Spinal cord (tissue), 10 donors: Measurements from ENCODE around the gene NCKAP5. TPM values are rescaled to one million over a fixed set of nuclear protein-coding genes. Genes with fewer than 3 reads are reported as not detected.

ENCODE experiments used
- DNase-seq, 6 donors: peaks; one replicate each; pipeline versions ENCODE4 v3.0.0 to v3.0.0-alpha.2; 2013 to 2015; ENCODE audit warnings: low spot score in 6 of 6, low read depth in 4 of 6
- H3K27ac ChIP-seq: one replicate; pipeline ENCODE4 v1.5.1; 2013; ENCODE audit warnings: low read depth, low read length, control low read depth
- H3K27me3 ChIP-seq: one replicate; pipeline ENCODE4 v1.6.1; 2013; ENCODE audit warnings: low read length; ENCODE audit not compliant: control insufficient read depth, insufficient read depth
- H3K36me3 ChIP-seq: one replicate; pipeline ENCODE4 v1.6.1; 2013; ENCODE audit warnings: low read length; ENCODE audit not compliant: control insufficient read depth, insufficient read depth
- H3K4me1 ChIP-seq: one replicate; pipeline ENCODE4 v1.6.1; 2013; ENCODE audit warnings: low read length; ENCODE audit not compliant: control insufficient read depth, insufficient read depth
- H3K4me3 ChIP-seq: one replicate; pipeline ENCODE4 v1.5.1; 2013; ENCODE audit warnings: low read depth, low read length, control low read depth
- H3K9me3 ChIP-seq: one replicate; pipeline ENCODE4 v1.6.1; 2013; ENCODE audit warnings: low read length; ENCODE audit not compliant: control insufficient read depth, insufficient read depth
- WGBS: methylation state at CpG from one replicate; pipeline ENCODE4 v1.1.5; 2013; ENCODE audit warnings: missing lambda C conversion rate; ENCODE audit not compliant: insufficient coverage; 5-methylcytosine and 5-hydroxymethylcytosine counted together
- polyA plus RNA-seq, 2 donors: library from polyadenylated mRNA; unstranded; fragments of 120-200 nt; gene quantifications; one replicate each; pipeline ENCODE4 v1.2.1, GENCODE V29; 2013; ENCODE audit not compliant: insufficient read length in 2 of 2
- total RNA-seq, 2 donors: library from RNA; depleted of rRNA in 1 of 2; stranded (reverse); fragments of 120-200 nt in 1 of 2; fragments of >200 nt in 1 of 2; gene quantifications; one replicate each; pipeline versions ENCODE4 v1.2.3 to v1.2.4, GENCODE V29; 2013 to 2014
- donor health status: healthy.

Gene NCKAP5
- total and polyA plus RNA-seq, 4 donors, result 8.9 to 17.7 (median 11.6) TPM

DNA sequence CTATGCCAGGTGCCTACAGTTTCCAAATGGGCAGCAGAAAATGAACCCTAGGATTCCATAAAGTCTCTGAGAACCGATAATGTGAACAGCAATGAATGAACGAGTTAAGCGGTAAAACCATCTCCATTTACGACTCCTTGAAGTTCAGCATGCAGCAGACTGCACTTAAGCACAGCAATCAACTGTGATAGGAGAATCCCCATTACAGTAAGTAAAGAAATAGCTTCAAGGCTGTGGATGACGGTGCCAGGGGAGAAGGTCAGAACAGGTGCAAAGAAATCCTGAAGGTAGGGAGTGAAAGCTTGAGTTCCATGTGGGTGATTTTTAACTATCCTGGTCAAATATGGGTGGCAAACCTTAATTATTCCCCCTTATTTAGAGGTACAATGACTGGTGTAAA is 444.4 kb downstream of the NCKAP5 start:
- H3K9me3 ChIP-seq, result no peaks in the 10 kb centered on the region
- peaks cover 2% of the 10 kb centered on the region for H3K36me3 ChIP-seq
- peak in 1 of 6 donors; percentile 75 for DNase-seq
- no peak overlapping the region for H3K27ac ChIP-seq
- no peaks in the 10 kb centered on the region for H3K4me1 ChIP-seq
- 67% methylated on average over 1 of the region's 5 CpGs for WGBS
- H3K4me3 ChIP-seq, result no peak overlapping the region
- no peaks in the 10 kb centered on the region for H3K27me3 ChIP-seq

DNA sequence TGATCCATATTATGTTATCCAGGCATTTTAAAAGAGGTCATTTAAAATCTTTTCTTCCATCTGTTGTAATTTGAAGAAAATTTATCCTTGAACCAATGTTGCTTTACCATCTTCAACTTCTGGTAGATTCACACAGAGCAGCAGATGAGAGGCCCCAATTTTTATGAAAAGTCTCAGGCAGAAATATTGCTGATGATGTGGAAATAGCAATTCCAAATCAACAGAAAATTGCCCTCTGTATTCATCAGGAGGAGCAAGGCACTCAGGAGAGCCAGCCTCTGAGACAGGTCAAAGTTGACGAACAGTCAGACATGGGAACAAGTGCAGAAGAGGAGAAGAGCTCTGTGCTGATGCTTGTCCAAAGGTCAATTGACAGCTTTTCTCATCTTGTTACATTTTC is 444.9 kb downstream of the NCKAP5 start:
- WGBS, result no CpG with 5 or more reads among the region's 1 CpG
- H3K36me3 ChIP-seq, result no peaks in the 10 kb centered on the region
- no peaks in the 10 kb centered on the region for H3K4me1 ChIP-seq
- no peaks in the 10 kb centered on the region for H3K9me3 ChIP-seq
- H3K4me3 ChIP-seq, result no peak overlapping the region
- H3K27me3 ChIP-seq, result no peaks in the 10 kb centered on the region
- no peak overlapping the region for H3K27ac ChIP-seq
- DNase-seq, result no peak

DNA sequence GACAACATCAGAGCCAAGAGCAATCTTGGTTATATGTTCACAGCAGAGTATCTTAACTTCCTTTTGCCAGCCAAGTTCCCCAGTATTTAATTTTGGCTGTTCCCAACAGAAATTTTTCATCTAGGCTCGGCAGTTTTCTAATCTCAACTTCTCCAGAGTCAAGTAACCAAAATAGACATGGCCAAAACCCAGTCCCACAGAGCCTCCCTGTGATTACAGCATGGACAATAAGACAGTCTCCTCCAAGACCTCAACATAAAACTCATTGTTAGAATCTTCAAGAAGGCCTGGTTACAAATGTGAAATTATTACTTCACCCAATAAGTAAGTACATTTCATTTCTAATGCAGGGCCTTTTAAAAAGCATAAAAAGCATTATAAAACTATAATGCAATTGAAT is 445.7 kb downstream of the NCKAP5 start:
- 71% methylated on average over 1 of the region's 1 CpG for WGBS
- no peak overlapping the region for H3K27ac ChIP-seq

DNA sequence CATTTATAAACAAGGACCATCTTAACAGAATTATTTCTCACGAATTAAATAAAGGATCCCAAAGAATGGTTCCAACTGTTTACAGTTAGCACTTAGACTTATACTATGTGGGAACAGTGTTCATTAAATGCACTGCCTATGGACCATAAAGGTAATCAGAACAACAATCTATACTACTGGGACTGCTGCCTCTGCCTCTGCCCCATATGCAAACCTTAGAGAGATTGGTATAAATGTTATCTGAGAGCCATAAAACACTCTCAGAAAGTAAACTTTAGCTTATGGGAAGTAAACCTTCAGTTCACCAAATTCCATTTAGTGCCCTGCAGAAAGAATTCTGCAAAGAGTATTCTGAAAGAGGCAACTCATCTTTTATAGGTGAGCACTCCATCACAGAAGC is 448.0 kb downstream of the NCKAP5 start:
- Histone ChIP-seq H3K27ac (no peak overlapping the region), H3K4me1 (no peaks in the 10 kb centered on the region), H3K4me3 (no peak overlapping the region), H3K36me3 (no peaks in the 10 kb centered on the region), H3K27me3 (no peaks in the 10 kb centered on the region), H3K9me3 (no peaks in the 10 kb centered on the region)
- DNase-seq, result no peak
- WGBS, result no CpG with 5 or more reads among the region's 1 CpG

More for the DNA sequence above, 445.7 kb downstream of the NCKAP5 start:
- Histone ChIP-seq H3K36me3 (no peaks in the 10 kb centered on the region), H3K4me3 (no peak overlapping the region), H3K9me3 (no peaks in the 10 kb centered on the region), H3K4me1 (no peaks in the 10 kb centered on the region), H3K27me3 (no peaks in the 10 kb centered on the region)
- DNase-seq, result no peak

DNA sequence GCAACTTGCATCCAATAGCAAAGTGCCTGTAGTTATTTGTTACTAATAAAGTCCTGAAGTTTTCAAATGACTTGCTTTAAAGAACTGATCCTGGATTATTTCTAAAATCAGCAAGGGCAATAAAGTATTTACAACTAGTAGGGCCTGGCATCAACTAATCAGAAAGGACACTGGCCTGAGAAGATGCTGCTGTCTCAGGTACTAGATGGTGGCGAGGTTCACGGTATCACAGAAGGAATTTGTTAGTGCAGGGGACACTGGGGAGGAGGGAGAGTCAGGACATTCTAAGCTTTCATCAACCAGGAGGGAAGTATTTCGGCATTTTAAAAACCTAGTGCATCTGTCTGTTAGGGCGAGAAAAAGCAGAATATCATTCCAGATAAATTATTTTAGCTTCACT is 458.1 kb downstream of the NCKAP5 start:
- no peak for DNase-seq
- Histone ChIP-seq H3K27me3 (no peaks in the 10 kb centered on the region), H3K27ac (no peak overlapping the region), H3K36me3 (no peaks in the 10 kb centered on the region), H3K9me3 (no peaks in the 10 kb centered on the region), H3K4me1 (no peaks in the 10 kb centered on the region), H3K4me3 (no peak overlapping the region)
- 56% methylated on average over 2 of the region's 4 CpGs for WGBS

DNA sequence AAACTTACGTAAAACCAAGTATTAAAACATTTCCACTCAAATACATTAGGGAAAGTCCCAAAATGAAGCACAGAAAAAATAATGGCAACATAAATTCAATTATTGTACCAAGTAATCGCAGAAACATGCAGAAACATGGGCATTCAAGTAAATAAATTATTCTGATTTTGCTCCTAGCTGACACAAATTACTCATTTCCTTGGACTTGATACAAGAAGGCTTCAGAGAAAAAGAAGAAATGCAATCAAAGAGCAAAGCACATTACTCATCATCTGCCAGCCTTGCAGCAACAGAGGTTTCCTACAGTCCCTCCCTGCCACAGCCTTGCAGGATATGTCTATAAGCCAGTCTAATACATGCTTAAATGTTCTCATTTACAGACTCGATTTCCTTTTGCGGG is 458.5 kb downstream of the NCKAP5 start:
- H3K9me3 ChIP-seq, result no peaks in the 10 kb centered on the region
- no peaks in the 10 kb centered on the region for H3K27me3 ChIP-seq
- peak in 1 of 6 donors; percentile 23 for DNase-seq
- no peaks in the 10 kb centered on the region for H3K4me1 ChIP-seq
- H3K27ac ChIP-seq, result no peak overlapping the region
- no peaks in the 10 kb centered on the region for H3K36me3 ChIP-seq
- H3K4me3 ChIP-seq, result no peak overlapping the region
- WGBS, result no CpG with 5 or more reads among the region's 4 CpGs

DNA sequence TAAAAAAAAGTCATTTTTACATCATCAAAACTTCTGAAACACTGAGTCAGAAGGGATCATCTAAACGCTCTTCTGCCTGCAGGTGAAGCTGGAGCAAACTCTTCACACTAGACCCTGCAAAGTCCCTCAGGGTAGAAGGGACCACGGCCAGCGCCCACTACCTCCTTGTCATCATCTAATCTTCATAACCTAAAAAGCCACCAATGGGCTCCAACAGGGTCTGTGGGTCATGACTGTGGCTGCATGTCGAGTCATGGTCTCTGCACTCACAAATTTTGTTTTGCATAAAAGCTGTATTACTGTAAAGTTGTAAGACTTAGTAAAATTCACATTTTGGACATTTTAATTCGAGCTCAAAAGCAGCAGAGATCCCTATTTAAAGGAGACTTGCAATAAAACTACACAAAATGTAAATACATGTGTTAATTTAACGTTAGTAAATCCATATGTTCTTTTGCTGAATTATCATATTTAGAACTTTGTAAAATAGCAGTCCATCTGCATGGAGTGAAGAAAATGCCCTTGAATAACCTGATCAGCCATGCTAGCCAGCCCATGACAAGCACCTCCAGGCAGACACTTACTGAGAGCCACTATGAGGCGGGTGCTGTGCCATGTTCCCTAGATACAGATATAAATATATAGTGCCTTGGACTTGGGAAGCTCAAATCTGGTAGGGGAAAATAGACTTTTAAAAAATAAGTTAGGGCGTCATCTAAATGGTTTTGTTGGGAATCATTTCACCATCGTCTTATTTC is 461.0 kb downstream of the NCKAP5 start:
- WGBS, result 89% methylated on average over 1 of the region's 9 CpGs
- peak in 1 of 6 donors; percentile 36 for DNase-seq
- Histone ChIP-seq H3K9me3 (no peaks in the 10 kb centered on the region), H3K36me3 (no peaks in the 10 kb centered on the region), H3K4me3 (no peak overlapping the region), H3K27ac (no peak overlapping the region), H3K4me1 (no peaks in the 10 kb centered on the region), H3K27me3 (no peaks in the 10 kb centered on the region)

DNA sequence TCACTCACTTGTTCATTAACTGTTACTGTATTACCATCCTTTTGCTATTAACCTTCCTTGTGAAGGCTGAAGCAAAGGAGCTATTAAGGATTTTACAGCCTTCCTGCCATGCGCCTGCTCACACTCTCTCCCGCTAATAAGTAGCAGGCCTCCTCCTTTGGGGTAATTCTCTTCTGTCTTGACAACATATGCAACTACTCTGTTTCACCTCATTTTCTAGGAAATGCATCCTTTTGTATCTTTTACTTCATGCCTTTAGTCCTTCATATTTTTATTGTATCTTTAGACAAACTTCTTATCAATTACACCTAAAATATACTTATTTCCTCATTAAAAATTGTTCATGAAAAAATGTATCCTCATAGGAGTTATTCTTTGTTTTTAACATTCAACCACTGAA is 463.4 kb downstream of the NCKAP5 start:
- Histone ChIP-seq H3K36me3 (no peaks in the 10 kb centered on the region), H3K27ac (no peak overlapping the region), H3K4me1 (no peaks in the 10 kb centered on the region), H3K4me3 (no peak overlapping the region), H3K27me3 (no peaks in the 10 kb centered on the region), H3K9me3 (no peaks in the 10 kb centered on the region)
- DNase-seq, result peak in 1 of 6 donors; percentile 74
- 66% methylated on average over 2 of the region's 2 CpGs for WGBS

DNA sequence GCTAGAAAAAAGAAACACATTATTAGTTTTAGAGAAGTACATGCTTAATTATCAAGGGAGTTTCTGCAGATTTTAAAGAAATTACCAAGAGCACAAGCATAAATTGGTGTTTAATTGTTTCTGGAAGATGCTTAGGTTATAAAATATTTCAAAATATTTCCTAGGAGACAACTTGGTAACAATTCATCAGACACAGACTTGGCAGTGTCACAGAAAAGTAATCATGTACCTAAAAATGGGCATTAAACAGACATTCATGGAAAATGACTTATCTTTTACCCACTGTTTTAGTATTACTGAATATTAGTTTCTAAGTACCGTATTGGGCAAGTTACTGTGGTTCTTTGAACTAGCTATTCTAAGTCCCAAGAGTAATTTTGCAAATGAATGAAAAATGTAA is 469.5 kb downstream of the NCKAP5 start:
- H3K9me3 ChIP-seq, result no peaks in the 10 kb centered on the region
- H3K4me3 ChIP-seq, result no peak overlapping the region
- H3K27me3 ChIP-seq, result no peaks in the 10 kb centered on the region
- no peaks in the 10 kb centered on the region for H3K36me3 ChIP-seq
- no peaks in the 10 kb centered on the region for H3K4me1 ChIP-seq
- WGBS, result no CpG with 5 or more reads among the region's 1 CpG
- H3K27ac ChIP-seq, result no peak overlapping the region
- DNase-seq, result peak in 1 of 6 donors; percentile 82

DNA sequence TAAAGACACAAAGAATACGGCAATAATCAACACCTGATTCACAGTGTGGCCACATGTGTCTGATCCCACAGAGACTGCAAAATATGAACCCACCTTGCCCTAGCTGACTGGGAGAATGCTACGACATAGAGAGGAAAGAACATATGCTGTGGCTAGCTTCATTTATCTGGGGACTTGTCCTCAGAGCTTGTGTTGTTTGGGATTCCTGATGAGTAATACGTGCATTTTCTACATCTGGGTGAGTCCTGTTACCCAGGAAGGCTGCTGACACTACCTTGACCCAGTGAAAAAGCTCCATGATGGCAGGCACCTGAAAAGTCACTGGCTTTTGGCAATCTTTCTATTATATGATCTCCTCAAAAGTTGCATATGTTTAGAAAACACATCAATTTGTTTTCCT is 470.6 kb downstream of the NCKAP5 start:
- no peak for DNase-seq
- Histone ChIP-seq H3K27me3 (no peaks in the 10 kb centered on the region), H3K4me3 (no peak overlapping the region), H3K4me1 (no peaks in the 10 kb centered on the region), H3K27ac (no peak overlapping the region), H3K9me3 (no peaks in the 10 kb centered on the region), H3K36me3 (no peaks in the 10 kb centered on the region)
- 93% methylated on average over 2 of the region's 3 CpGs for WGBS
